Uterus (tissue), 2 donors: ENCODE measurements around the gene SLC2A13.

Source experiments
- CTCF ChIP-seq, 4 experiments: fragments of 200-600 bp in 2 of 4; fragments of 450-650 bp in 2 of 4; sonication (generic) in 2 of 4; IDR thresholded peaks; one replicate each; pipeline ENCODE4 v1.5.1; 2016 to 2019; ENCODE audit warnings: antibody characterized with exemption in 4 of 4, mild to moderate bottlenecking in 2 of 4, moderate library complexity in 1 of 4
- POLR2A ChIP-seq, 2 donors: fragments of 450-650 bp; IDR thresholded peaks; one replicate each; pipeline ENCODE4 v1.6.1; 2016; ENCODE audit warnings: antibody characterized with exemption in 2 of 2, mild to moderate bottlenecking in 1 of 2, moderate library complexity in 1 of 2

GRCh38 chr12:39723831-39724230 lies 382.1 kb downstream of the SLC2A13 start:
- TF ChIP-seq CTCF (IDR thresholded peaks at IDR 0.05): no peak
- no peak for TF ChIP-seq POLR2A (IDR thresholded peaks at IDR 0.05)
